ENCODE measurements around the gene TMEM130.
"Not testable (repeated sequence)": the region's sequence is repeated elsewhere in the genome, so short reads cannot be mapped to it uniquely, and the experiment has no call there.

TMEM130 gene

DNA sequence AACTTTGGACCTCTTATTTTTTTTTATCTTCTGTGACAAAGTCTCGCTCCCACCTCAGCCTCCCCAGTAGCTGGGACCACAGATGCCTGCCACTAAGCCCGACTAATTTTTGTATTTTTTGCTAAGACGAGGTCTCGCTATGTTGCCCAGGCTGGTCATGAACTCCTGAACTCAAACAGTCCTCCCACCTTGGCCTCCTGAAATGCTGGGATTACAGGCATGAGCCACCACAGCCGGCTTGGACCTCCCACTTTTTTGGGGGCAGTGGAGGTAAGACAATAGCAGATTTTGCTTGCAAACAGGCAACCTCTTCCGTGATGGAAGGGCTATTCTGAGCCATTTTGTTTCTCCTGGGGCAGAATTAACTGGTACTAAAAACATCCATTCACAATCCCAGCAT is 7.3 kb upstream of the TMEM130 start:
- DNase-seq: no peak

DNA sequence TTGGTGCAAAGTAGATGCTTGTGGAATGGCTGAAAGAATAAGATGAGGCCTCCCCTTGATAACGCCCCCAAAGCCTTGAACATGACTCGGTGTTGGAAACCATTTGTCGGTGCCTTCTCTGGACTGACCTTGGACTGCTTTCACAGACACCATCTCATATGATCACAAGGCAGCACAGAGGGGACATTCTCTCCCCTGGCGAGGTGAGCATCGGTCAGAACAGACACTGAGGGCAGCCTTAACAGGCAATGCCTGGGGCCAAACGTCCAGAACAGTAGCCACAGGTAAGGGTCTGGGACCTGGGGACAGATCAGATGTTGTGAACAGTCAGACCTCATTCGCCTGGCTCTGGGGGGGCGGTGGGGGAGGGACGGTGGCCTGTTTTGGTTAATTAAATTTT is 5.7 kb upstream of the TMEM130 start:
- no peak for DNase-seq

DNA sequence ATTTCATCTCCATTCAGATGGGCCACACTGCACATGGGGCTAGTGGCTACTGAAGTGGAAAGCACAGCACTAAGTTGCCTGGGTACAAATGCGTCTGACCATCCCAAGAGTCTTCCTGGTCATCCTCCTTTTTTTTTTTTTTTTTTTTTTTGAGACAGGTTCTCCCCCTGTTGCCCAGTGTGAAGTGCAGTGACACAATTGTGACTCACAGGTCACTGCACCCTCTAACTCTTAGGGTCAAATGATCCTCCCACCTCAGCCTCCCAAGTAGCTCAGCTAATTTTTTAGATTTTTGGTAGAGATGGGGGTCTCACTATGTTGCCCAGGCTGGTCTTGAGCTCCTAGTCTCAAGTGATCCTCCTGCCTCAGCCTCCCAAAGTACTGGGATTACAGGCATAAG is 5.1 kb upstream of the TMEM130 start:
- no peak for DNase-seq

DNA sequence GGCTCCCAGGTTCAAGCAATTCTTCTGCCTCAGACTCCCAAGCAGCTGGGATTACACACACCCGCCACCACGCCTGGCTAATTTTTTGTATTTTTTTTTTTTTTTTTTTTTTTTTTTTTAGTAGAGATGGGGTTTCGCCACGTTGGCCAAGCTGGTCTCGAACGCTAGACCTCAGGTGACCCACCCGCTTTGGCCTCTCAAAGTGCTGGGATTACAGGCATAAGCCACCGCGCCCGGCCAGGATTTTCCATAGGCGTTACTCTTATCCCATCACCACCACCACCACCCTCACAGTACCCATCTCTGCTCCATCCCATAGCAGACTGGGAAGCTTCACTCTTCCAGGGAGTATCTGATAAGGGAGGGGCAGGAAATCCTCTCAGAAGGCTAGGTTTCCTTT is 3.8 kb upstream of the TMEM130 start:
- DNase-seq: not testable (repeated sequence)

DNA sequence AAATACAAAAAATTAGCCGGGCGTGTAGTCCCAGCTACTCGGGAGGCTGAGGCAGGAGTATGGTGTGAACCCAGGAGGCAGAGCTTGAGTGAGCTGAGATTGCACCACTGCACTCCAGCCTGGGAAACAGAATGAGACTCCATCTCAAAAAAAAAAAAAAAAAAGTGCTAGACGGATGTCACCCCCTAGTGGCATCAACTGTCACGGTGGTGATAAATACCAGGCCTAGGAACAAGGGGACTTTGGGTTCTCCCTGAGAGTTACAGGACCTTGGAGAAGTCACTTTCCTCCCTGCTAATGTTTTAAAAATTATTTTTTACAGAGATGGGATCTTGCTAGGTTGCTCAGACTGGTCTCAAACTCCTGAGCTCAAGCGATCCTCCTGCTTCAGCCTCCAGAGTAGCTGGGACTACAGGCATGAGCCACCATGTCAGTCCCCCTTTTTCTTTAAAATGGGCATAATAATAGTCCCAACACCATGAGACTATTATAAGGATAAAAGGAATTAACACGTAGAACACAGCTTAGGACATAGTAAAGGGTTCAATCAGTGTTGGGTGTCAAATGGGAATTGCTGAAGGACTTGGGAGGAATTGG is 2.6 kb upstream of the TMEM130 start:
- DNase-seq: no peak

DNA sequence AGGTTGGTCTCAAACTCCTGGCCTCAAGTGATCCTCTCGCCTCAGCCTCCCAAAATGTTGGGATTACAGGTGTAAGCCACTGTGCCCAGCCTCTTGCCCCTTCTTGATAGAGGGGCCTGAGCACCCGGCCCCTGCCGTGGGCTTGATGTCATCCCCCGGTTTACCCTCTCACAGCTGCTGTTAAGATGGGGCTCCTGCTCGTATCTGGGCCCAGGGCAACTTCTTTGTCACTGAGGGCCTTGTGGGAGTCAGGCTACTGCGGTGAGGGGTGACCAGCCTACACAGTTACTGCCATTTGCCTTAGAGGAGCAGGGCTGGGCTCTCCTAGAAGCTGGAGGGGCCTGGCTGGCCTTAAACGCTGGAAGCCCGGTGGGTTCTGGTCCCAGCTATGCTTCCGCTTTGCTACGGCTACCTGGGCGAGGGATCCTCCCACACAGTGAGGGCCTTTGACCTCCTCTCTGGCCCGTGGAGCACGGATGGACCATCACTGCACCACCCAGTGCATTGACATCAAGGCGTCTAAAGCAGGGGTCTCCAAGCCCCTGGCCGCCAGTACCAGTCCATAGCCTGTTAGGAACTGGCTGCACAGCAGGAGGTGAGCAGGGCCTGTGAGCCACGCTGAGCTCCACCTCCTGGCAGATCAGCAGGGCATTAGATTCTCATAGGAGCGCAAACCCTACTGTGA is 1.1 kb upstream of the TMEM130 start:
- no peak for DNase-seq

DNA sequence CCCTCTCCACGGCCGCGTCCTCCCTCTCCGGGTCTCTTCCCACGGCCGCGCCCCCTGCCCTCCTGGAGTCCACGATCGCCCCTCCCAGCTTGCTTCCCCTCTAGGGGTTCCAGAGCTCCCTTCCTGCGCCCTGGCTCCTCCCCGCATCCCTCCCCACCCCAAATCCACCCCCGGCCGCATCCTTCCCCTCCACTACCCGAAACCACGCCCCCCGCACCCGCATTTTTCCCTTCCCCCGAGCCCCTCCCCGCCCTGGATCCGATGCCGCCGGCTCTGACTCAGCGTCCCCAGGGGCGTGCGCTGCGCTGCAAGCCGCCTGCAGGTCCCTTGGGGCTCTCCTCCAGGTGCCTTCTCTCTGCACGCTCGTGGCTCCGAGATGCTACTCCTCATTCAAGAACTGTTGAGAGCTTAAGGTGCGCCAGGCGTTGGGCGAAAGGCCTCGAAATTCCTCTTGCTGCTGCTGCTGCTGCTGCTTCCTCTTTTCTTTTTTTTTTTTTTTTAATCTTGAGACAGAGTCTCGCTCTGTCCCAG is 372 bp upstream of the TMEM130 start:
- DNase-seq: no peak

DNA sequence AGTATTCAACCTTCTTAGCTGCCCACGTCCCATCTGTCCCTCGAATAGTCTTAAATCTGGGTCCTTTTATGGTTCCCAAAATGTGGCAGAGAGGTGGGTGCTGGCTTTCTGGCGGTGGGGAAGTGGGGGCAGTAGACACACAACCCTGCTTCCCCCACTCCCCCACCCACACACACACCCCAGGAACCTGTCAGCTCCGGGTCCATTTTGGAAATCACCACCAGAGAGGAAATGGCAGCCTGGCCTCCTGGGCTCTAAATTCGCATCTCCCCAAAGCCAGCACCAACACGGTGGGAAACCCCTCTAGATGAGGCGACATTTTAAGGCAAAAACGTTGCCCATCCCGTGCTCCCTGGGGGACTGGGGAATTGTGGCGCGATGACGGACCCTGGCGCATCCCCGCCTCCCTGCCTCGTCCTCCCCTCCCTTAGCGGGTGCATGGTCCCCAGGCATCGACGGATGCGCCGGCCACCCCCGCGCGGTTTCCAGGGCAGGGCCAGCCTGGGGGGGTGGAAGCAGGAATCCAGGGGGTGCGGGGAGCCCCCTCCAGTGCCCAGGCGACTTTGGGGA is 702 bp downstream of the TMEM130 start:
- DNase-seq: no peak

DNA sequence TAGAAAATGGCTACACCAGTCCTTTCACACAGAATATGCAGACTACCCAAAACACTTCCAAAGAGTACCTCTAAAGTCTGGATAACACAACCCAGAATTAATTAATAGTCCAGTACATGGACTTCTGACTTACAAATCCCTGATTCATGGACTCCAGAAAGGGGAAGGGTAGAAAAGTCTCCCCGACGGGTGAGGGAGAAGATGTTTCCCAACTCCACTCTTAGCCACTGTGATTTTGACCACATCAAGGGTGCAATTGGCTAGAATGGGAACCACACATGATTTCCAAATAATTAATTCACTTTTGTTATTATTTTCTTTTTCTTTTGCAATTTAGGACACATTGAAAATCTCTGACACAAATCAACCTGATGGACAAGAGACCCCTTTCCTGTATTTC is 1.4 kb downstream of the TMEM130 start:
- no peak for DNase-seq

DNA sequence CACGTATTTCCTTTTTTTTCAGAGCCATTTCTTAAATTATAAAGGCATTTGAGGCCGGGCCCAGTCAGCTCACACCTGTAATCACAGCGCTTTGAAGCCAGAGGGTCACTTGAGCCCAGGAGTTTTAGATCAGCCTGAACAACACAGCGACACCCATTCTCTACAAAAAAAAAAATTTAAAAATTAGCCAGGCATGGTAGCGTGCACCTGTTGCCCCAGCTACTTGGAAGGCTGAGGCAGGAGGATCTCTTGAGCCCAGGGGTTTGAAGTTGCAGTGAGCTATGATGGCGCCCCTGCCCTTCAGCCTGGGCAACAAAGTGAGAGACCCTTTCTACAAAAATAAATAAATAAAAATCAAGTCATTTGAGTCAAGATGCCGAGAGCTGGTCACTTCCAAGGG is 3.0 kb downstream of the TMEM130 start:
- no peak for DNase-seq

DNA sequence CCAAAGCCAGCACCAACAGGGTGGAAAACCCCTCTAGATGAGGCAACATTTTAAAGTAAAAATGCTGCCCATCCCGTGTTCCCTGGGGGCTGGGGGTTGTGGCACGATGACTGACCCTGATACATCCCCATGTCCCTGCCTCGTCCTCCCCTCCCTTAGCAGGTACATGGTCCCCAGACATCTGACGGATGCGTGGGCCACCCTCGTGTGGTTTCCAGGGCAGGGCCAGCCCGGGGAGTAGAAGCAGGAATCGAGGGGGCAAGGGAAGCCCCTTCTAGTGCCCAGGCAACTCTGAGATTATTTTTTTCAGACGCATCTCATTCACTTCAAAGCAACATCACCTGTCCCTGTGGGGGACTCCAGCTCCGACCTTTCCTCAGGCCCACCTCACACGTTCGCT is 3.5 kb downstream of the TMEM130 start:
- DNase-seq: no peak

DNA sequence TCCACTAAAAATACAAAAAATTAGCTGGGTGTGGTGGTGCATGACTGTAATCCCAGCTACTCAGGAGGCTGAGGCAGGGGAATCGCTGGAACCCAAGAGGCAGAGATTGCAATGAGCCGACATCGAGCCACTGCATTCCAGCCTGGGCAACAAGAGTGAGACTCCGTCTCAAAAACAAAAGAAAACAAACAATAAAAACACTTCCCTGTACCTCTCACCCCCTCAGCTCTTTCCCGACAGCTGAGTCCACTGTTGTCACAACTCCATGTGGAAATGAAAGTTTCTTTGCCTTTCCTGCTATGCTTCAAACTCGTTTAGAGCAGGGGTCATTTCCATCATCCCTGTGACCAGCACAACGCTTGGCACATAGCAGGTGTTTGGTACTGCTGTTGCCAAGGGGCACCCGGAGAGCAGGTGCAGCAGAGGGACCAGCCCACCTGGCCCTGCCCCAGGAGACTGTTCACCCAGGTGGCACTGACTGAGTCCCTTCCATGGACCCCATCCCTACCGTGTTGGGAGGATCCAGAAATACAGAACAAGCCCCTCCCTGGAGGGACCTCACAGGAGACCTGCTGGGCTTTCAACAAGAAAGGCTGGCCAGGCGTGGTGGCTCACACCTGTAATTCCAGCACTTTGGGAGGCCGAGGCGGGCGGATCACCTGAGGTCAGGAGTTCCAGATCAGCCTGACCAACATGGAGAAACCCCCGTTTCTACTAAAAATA is 4.9 kb downstream of the TMEM130 start:
- no peak for DNase-seq

DNA sequence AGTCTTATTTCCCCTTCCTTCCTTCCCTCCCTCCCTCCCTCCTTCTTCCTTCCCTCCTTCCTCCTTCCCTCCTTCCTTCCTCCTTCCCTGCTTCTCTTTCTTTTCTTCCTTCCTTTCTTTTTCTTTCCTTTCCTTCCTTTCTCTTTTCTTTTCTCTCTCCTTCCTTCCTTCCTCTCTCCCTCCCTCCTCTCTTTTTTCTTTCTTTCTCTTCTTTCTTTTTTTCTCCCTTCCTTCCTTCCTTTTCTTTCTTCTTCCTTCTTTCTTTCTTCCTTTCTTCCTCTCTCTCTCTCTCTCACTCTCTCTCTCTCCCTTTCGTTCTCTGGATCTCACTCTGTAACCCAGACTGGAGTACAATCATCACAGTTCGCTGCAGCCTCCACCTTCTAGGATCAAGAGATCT is 6.2 kb downstream of the TMEM130 start:
- DNase-seq: no peak

DNA sequence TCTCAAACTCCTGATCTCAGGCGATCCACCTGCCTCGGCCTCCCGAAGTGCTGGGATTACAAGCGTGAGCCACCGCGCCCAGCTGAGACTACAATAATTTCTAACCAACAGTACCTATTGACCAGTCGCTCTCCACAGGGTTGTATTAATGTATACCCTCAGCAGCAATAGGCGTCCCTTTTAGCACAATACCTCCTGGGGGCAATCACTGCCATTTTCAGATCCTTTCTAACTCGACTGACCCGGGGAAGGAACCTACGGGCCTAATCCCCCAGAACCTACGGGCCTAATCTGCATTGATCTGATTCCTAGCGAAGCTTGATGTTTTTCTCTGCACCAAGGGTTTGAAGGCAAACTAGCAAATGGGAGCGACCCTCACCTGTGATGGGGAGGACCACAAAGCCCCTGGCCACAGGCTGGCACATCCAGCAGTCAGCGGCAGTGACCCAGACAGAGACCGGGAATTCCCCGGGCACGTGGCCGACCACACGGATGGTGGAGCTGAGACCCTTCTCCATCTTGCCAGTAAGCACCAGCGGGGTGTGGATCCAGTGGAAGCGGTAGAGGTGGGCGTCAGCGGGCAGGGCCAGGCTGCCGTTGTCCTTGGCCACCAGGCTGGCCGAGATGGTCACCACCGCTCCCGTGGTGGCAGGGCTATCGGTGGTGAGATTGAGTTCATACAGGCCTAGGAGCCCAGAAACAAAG is 6.9 kb downstream of the TMEM130 start:
- DNase-seq: no peak

DNA sequence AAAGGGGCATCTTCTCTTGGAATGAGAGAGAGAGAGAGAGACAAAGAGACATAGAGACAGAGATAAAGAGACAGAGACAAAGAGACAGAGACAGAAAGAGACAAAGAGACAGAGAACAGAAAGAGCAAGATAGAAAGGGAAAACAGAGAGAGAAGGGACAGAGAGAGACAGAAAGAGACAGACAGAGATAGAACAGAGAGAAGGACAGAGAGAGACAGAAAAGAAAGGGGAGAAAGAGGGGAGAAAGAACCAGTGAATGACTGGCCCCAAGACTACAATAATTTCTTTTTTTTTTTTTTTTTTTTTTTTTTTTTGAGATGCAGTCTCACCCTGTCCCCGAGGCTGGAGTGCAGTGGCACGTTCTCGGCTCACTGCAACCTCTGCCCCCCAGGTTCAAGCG is 7.6 kb downstream of the TMEM130 start:
- no peak for DNase-seq

DNA sequence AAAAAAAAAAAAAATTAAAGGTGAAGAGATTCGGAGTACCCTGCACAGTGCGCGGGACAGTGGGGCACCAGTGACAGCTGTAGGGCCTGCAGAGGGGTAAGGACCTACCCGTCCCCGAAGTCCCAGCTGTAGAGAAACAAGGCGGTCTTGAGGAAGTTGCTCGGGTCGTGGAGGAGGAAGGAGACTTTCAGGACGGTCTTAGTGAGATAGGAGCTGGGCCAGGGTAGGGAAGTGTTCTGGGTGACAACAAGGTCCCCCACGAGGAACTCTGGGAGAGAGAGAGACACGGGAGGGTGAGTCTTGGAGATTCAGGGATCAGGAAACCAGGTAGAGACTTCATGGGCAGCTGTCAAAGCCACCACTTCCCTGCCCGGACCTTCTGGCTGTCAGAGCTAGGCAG is 9.7 kb downstream of the TMEM130 start:
- DNase-seq: no peak

DNA sequence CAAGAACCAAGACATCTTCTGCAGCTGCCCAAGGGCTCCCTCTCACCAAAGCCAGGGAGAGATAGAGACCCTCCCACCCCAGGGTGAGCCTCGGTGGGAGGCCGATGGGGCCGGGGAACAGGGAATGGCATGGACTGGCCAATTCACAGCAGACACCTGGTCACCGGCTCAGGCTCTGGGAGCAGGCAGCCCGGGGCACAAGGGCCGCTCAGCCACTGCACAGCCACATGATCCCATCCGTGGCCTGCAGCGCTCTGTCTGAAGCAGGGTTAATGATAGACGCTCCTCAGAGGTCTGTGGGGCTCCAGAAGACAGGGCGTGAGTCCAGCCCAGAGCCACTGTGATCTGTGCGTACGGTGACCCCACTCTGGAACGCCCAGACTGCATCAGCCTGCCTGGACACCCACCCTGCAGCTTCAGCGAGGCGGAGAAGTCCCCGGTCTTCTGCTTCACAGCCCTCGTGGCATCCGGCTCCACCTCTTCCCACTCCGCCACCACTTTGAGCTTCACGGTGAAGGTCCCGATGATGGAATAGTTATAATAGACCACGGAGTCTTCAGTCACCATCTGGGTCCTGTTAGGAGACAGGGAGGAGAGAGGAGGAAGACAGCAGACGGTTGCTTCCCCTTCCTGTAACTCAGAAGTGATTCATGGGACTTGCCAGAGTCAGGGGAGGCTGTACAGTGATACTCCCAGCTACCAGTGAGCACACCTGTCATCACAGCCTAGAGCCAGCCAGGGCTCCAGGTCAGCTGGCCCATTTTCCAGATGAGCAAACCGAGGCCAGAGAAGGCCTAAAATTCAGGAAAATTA is 14.0 kb downstream of the TMEM130 start:
- DNase-seq: no peak

DNA sequence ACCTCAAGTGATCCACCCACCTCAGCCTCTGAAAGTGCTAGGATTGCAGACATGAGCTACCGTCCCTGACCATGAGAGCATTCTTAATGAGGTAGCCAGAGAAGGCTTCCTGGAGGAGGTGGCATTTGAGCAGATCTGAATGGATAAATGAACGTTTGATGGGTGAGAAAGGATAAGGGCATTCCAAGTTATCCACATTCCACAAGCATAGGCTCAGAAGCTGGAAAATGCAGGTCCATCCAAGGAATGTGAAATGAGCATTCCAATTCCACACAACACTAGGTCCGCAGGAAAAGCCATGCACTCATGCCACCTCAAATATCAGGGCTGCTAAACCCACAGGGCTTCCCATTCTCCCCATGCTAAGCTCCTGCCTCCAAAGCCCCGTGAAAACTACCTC is 17.0 kb downstream of the TMEM130 start:
- no peak for DNase-seq

DNA sequence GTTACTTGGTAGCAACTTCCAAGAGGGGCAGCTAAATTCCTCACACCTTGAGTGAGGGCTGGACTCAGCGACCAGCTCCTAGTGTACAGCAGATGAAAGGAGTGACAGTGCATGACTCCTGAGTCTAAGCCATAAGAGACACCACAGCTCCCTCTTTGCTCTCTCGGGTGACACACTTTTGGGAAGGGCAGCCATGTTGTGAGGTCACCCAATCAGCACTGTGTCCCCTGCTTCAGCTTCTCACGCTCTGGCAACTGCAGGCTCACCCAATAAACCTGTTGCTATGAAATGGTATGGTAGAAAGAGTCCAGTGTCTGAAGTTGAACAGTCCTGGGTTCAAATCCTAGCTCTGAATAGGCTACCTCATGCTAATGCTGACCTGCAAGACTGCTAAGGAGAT is 20.9 kb downstream of the TMEM130 start:
- no peak for DNase-seq

DNA sequence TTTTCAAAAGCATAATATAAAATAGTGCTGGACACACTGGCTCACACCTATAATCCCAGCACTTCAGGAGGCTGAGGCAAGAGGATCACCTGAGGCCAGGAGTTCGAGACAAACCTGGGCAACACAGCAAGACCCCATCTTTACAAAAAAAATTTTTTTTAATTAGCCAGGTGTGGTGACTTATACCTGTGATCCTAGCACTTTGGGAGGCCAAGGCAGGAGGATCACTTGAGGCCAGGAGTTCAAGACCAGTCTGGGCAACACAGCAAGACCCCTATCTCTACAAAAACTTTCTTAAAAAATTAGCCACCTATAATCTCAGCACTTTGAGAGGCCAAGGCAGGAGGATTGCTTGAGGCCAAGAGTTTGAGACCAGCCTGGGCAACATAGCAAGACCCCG is 27.3 kb downstream of the TMEM130 start:
- not testable (repeated sequence) for DNase-seq

DNA sequence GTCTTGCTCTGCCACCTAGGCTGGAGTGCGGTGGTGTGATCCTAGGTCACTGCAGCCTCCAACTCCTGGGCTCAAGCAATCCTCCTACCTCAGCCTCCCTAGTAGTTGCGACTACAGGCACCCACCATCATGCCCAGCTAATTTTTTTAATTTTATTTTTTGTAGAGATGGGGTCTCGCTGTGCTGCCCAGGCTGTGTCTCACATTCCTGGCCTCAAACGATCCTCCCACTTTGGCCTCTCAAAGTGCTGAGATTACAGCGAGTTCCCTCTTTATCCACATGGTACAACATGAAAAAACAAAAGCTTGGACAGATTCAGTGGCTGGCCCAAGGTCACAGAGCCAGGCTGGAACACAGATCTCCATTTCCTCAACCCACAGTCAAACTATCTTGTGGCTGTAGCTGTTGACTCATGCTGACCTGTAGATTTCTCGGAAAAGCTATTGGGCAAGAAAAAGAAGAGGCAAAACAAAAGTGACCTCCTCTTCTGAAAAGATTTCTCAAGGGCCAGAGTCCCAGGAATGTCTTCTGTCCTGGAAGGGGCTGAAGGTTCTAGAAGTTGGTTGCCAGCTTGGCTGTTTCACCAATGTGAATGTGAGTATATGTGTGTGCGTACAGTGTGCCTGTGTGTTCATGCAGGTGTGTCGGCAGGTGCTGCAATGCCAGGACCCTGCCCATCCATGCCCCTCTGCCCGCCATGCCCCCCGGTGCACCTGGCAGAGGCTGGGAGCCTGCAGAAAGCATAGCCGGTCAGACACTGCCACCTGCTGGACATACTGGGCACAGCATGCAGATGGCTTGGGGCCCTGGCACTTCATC is 28.4 kb downstream of the TMEM130 start:
- peak; percentile 43 for DNase-seq

Measured in NK-92 treated with Interleukin-12 subunit alpha and Interleukin-12 subunit beta, amount 100 ng/mL, for 24 hours (cell line).